ENCODE data around the gene LETM1. TPM values are rescaled to one million over a fixed set of nuclear protein-coding genes. Genes with fewer than 3 reads are reported as not detected.

Gene LETM1
- total RNA-seq, 1 donor from 2014 or later, result 92.3 TPM

DNA sequence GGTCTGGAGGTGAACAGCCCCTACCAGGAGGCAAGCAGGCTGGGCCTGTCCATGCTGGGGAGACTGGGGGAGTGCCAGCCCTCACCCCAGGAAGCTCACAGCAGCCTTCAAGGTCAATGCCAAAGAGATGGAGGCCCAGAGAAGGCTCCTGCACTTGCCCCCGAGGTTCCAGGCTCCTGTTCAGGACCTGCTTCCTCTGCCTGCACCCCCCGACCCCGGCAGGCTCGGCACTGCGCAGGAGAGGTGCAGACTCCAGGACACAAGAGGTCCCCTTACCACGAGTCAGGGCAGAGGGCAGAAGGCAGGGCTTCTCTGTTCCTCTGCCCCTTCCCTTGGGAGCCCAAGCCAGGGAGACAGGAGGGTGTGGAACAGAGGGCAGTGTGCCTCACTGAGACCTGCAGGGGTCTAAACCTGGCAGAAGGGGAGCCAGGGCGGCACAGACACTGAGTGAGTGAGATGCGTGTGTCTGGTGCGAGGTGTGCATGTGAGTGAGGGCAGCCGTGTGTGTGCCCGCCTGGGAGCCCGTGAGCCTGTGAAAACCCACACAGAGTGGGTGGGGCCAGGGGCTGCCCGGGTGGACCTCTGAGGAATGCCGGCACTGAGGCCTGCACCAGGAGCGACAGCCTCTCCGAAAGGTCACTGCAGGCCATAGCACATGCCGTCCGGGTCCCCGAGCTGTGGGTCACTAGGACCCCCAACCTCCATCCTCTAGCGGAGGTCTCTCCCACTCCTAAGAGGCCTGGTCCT is 93.5 kb downstream of the LETM1 start:
- DNase-seq, result no peak

Other genes with a start within 250 kb of the LETM1 start
- gene FAM53A, start 171.8 kb downstream of the LETM1 start, total RNA-seq, result 0.78 TPM
- 48.8 TPM for gene SLBP, start 143.8 kb downstream of the LETM1 start, total RNA-seq
- gene TMEM129, start 134.8 kb downstream of the LETM1 start, total RNA-seq, result 12.8 TPM
- 1.6 TPM for gene TACC3, start 134.6 kb downstream of the LETM1 start, total RNA-seq
- 14.7 TPM for gene FGFR3, start 62.9 kb downstream of the LETM1 start, total RNA-seq
- gene NSD2, start 15.2 kb upstream of the LETM1 start, total RNA-seq, result 105 TPM
- gene NELFA, start 152.8 kb upstream of the LETM1 start, total RNA-seq, result 19.0 TPM
- 11.4 TPM for gene NAT8L, start 203.2 kb upstream of the LETM1 start, total RNA-seq

All from occipital lobe (tissue), 2 donors.